ENCODE results near the gene MIER1. TPM values are rescaled to one million over a fixed set of nuclear protein-coding genes. Genes with fewer than 3 reads are reported as not detected.

Gene MIER1
- total and polyA plus RNA-seq, 9 of the 15 experiments (the other 6 are each of a cell fraction or from before 2014, with no cell fraction given): 13.9 to 34.8 (median 21.5) TPM

DNA sequence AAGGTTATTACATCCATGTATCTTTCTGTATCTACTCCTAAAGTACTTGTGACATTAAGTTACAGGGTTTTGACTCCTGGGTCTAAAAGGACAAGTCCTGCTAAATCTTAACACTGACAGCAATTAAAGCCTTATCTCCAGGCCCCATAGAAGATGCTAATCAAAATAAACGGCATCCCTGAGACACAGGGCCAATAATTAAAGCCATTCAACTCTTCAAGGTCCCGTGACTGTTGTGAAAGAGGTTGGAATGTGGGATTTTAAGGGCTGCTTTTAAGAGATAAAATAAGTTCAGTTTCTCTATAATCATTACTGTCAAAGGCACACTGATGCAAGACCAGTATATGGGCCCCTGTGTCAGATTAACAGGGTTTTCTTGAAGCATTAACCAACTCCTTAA, 8.5 kb upstream of the MIER1 start (continued):
- TF ChIP-seq, protein P1, sequence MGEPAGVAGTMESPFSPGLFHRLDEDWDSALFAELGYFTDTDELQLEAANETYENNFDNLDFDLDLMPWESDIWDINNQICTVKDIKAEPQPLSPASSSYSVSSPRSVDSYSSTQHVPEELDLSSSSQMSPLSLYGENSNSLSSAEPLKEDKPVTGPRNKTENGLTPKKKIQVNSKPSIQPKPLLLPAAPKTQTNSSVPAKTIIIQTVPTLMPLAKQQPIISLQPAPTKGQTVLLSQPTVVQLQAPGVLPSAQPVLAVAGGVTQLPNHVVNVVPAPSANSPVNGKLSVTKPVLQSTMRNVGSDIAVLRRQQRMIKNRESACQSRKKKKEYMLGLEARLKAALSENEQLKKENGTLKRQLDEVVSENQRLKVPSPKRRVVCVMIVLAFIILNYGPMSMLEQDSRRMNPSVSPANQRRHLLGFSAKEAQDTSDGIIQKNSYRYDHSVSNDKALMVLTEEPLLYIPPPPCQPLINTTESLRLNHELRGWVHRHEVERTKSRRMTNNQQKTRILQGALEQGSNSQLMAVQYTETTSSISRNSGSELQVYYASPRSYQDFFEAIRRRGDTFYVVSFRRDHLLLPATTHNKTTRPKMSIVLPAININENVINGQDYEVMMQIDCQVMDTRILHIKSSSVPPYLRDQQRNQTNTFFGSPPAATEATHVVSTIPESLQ (CRISPR knock-in tag; IDR thresholded peaks at IDR 0.05): no peak
- TF ChIP-seq, protein P2, sequence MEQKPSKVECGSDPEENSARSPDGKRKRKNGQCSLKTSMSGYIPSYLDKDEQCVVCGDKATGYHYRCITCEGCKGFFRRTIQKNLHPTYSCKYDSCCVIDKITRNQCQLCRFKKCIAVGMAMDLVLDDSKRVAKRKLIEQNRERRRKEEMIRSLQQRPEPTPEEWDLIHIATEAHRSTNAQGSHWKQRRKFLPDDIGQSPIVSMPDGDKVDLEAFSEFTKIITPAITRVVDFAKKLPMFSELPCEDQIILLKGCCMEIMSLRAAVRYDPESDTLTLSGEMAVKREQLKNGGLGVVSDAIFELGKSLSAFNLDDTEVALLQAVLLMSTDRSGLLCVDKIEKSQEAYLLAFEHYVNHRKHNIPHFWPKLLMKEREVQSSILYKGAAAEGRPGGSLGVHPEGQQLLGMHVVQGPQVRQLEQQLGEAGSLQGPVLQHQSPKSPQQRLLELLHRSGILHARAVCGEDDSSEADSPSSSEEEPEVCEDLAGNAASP (IDR thresholded peaks at IDR 0.05): no peak
- TF ChIP-seq FOXK1 (CRISPR knock-in tag; IDR thresholded peaks at IDR 0.05; ENCODE audit: borderline replicate concordance): no peak
- TF ChIP-seq HDAC2 (IDR thresholded peaks at IDR 0.05): peak; percentile 96
- TF ChIP-seq ZNF263 (CRISPR knock-in tag; IDR thresholded peaks at IDR 0.05; ENCODE audit: borderline replicate concordance): no peak
- TF ChIP-seq ZNF224 (CRISPR knock-in tag; IDR thresholded peaks at IDR 0.05): no peak
- no peak for TF ChIP-seq FOXJ3 (CRISPR knock-in tag; IDR thresholded peaks at IDR 0.05)
- TF ChIP-seq SMAD2 (IDR thresholded peaks at IDR 0.05; ENCODE audit: low read depth, low read length): no peak
- TF ChIP-seq ZNF197 (CRISPR knock-in tag; IDR thresholded peaks at IDR 0.05; ENCODE audit: low read depth): peak; percentile 76
- TF ChIP-seq, protein P3, sequence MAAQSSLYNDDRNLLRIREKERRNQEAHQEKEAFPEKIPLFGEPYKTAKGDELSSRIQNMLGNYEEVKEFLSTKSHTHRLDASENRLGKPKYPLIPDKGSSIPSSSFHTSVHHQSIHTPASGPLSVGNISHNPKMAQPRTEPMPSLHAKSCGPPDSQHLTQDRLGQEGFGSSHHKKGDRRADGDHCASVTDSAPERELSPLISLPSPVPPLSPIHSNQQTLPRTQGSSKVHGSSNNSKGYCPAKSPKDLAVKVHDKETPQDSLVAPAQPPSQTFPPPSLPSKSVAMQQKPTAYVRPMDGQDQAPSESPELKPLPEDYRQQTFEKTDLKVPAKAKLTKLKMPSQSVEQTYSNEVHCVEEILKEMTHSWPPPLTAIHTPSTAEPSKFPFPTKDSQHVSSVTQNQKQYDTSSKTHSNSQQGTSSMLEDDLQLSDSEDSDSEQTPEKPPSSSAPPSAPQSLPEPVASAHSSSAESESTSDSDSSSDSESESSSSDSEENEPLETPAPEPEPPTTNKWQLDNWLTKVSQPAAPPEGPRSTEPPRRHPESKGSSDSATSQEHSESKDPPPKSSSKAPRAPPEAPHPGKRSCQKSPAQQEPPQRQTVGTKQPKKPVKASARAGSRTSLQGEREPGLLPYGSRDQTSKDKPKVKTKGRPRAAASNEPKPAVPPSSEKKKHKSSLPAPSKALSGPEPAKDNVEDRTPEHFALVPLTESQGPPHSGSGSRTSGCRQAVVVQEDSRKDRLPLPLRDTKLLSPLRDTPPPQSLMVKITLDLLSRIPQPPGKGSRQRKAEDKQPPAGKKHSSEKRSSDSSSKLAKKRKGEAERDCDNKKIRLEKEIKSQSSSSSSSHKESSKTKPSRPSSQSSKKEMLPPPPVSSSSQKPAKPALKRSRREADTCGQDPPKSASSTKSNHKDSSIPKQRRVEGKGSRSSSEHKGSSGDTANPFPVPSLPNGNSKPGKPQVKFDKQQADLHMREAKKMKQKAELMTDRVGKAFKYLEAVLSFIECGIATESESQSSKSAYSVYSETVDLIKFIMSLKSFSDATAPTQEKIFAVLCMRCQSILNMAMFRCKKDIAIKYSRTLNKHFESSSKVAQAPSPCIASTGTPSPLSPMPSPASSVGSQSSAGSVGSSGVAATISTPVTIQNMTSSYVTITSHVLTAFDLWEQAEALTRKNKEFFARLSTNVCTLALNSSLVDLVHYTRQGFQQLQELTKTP (IDR thresholded peaks at IDR 0.05; ENCODE audit: low read depth in 1 of 2, partially characterized antibody in 2 of 2): no peak
- TF ChIP-seq XRCC5 (IDR thresholded peaks at IDR 0.05; ENCODE audit: low read depth, low read length): no peak
- 0 out of 2 replicates have a peak, but pooled peaks have one; percentile 54 for TF ChIP-seq ADNP (tag; IDR thresholded peaks at IDR 0.05)
- TF ChIP-seq, protein P4, sequence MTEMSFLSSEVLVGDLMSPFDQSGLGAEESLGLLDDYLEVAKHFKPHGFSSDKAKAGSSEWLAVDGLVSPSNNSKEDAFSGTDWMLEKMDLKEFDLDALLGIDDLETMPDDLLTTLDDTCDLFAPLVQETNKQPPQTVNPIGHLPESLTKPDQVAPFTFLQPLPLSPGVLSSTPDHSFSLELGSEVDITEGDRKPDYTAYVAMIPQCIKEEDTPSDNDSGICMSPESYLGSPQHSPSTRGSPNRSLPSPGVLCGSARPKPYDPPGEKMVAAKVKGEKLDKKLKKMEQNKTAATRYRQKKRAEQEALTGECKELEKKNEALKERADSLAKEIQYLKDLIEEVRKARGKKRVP (CRISPR knock-in tag; IDR thresholded peaks at IDR 0.05): peak; percentile 85
- no peak for TF ChIP-seq PPARD (CRISPR knock-in tag; IDR thresholded peaks at IDR 0.05)
- no peak for TF ChIP-seq HDAC6 (IDR thresholded peaks at IDR 0.05; ENCODE audit: low read depth, low read length)
- peak; percentile 20; the same call in 1 of the 2 replicates for TF ChIP-seq NFE2 (IDR thresholded peaks at IDR 0.05; ENCODE audit: low read depth)
- TF ChIP-seq, protein P5, sequence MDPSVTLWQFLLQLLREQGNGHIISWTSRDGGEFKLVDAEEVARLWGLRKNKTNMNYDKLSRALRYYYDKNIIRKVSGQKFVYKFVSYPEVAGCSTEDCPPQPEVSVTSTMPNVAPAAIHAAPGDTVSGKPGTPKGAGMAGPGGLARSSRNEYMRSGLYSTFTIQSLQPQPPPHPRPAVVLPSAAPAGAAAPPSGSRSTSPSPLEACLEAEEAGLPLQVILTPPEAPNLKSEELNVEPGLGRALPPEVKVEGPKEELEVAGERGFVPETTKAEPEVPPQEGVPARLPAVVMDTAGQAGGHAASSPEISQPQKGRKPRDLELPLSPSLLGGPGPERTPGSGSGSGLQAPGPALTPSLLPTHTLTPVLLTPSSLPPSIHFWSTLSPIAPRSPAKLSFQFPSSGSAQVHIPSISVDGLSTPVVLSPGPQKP (CRISPR knock-in tag; IDR thresholded peaks at IDR 0.05): no peak
- TF ChIP-seq TRIM28 (IDR thresholded peaks at IDR 0.05): no peak
- TF ChIP-seq ZNF140 (CRISPR knock-in tag; IDR thresholded peaks at IDR 0.05): no peak
- no peak for TF ChIP-seq BMI1 (IDR thresholded peaks at IDR 0.05; ENCODE audit: low read length)
- TF ChIP-seq MTF1 (CRISPR knock-in tag; IDR thresholded peaks at IDR 0.05; ENCODE audit: borderline replicate concordance): no peak

Data from K562 (cell line).